Colonic mucosa (tissue), 4 donors: ENCODE data around the gene NAA35. TPM values are rescaled to one million over a fixed set of nuclear protein-coding genes. Genes with fewer than 3 reads are reported as not detected.

ENCODE experiments used
- DNase-seq: peaks from one replicate; pipeline ENCODE4 v3.0.0-alpha.2; 2020
- H3K27ac ChIP-seq: fragments of 200-600 bp; one replicate; pipeline ENCODE4 v1.8.0; 2021
- H3K27me3 ChIP-seq: fragments of 200-600 bp; one replicate; pipeline ENCODE4 v1.8.0; 2021
- H3K36me3 ChIP-seq: fragments of 200-600 bp; one replicate; pipeline ENCODE4 v1.8.0; 2021
- H3K4me1 ChIP-seq: fragments of 200-600 bp; one replicate; pipeline ENCODE4 v1.8.0; 2021; ENCODE audit warnings: mild to moderate bottlenecking
- H3K4me3 ChIP-seq: fragments of 200-600 bp; one replicate; pipeline ENCODE4 v1.8.0; 2021
- H3K9ac ChIP-seq, 2 donors: one replicate each; pipeline ENCODE4 v1.7.0; 2013; ENCODE audit warnings: control low read depth in 2 of 2, low read depth in 2 of 2, low read length in 2 of 2
- H3K9me3 ChIP-seq: fragments of 200-600 bp; one replicate; pipeline ENCODE4 v1.8.0; 2021
- intact Hi-C: fragments of 100-400 bp; cut with DNase I; formaldehyde crosslinking; loops from one replicate; pipeline ENCODE4 v1.14.1; 2022
- total RNA-seq, 2 donors: library from RNA; stranded (reverse); fragmentation: NEBNext Ultra II Directional in 1 of 2; extraction: Animal tissue kit (Norgen Biotek cat#: 25700) in 1 of 2; gene quantifications; one replicate each; pipeline ENCODE4 v1.2.1, GENCODE V29; 2021
- TF ChIP-seq, protein P1 (sequence below): fragments of 200-600 bp; IDR thresholded peaks from one replicate; pipeline ENCODE4 v1.8.0; 2022; ENCODE audit warnings: antibody characterized with exemption, mild to moderate bottlenecking
- donor health status: healthy.
- donor health status: DM: no; HTN: no; CAD: no.
- donor health status: DM: no; HTN: no; CAD: no.

The NAA35 gene
- total RNA-seq, 2 donors from 2014 or later: 29.2 to 40.2 TPM

DNA sequence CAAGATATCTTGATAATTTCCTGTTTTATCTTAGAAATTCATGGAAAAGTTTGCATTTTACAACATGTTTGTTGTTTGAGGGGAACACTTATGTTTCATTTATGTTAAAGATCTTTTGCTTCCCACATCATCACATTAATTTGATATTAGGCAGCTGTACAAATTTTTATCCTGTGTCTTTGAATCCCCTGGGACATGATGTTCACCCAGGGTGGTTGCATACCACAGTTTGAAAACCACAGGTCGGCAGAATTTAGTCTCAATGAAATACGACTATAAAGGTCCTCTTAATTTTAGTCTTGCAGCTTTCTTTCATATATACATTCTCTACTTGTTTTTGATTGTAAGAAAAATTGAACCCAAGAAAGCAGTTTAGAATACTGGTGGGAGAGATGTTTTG lies 3.7 kb downstream of the NAA35 start:
- Histone ChIP-seq H3K36me3 (no peaks in the 10 kb centered on the region), H3K4me1 (peaks cover 14% of the 10 kb centered on the region), H3K9me3 (no peaks in the 10 kb centered on the region), H3K4me3 (no peak overlapping the region), H3K27ac (no peak overlapping the region), H3K9ac (no peak overlapping the region), H3K27me3 (no peaks in the 10 kb centered on the region)
- intact Hi-C loops: no loop called here
- TF ChIP-seq, protein P1, sequence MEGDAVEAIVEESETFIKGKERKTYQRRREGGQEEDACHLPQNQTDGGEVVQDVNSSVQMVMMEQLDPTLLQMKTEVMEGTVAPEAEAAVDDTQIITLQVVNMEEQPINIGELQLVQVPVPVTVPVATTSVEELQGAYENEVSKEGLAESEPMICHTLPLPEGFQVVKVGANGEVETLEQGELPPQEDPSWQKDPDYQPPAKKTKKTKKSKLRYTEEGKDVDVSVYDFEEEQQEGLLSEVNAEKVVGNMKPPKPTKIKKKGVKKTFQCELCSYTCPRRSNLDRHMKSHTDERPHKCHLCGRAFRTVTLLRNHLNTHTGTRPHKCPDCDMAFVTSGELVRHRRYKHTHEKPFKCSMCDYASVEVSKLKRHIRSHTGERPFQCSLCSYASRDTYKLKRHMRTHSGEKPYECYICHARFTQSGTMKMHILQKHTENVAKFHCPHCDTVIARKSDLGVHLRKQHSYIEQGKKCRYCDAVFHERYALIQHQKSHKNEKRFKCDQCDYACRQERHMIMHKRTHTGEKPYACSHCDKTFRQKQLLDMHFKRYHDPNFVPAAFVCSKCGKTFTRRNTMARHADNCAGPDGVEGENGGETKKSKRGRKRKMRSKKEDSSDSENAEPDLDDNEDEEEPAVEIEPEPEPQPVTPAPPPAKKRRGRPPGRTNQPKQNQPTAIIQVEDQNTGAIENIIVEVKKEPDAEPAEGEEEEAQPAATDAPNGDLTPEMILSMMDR: no peak
- DNase-seq: no peak

DNA sequence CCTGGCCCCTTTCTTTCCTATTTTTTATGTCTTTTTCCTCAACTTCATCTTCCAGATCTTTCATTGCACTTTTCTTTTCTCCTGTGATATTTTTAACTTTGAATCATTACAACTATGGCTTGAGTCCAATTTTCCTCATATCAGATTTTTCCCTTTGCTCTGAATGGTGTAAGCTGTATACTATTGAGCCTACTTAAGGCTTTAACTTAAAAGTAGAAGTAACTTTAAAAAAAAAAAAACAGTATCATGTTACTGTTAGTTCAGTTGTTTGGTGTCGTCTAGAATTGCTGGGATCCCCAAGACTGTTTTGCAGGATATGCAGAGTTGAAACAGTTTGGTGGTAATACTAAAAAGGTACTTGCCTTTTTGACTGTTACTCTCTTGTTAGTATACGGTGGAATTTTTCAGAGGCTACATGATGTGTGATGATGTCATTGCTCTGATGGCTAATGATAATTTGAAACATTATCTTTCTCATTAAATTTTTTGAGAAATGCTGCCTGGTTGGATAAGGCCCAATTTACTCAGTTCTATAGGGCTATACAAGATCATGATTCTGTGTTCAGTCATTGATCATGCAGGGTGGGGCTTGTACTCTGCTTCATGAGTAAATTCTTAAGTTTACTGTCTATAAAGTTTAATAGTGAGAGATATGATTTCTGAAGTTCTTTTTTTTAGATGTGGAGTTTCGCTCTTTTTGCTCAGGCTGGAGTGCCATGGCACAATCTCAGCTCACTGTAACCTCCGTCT lies 8.8 kb downstream of the NAA35 start:
- TF ChIP-seq, protein P1: no peak
- Histone ChIP-seq H3K9ac (no peak overlapping the region), H3K27ac (no peak overlapping the region), H3K4me1 (no peaks in the 10 kb centered on the region), H3K36me3 (no peaks in the 10 kb centered on the region), H3K9me3 (no peaks in the 10 kb centered on the region), H3K4me3 (no peak overlapping the region), H3K27me3 (no peaks in the 10 kb centered on the region)
- intact Hi-C loops: loop anchor here (10.0 kb wide), 1 partner anchor 65 kb away; no protein-coding TSS in a partner anchor
- DNase-seq: no peak

DNA sequence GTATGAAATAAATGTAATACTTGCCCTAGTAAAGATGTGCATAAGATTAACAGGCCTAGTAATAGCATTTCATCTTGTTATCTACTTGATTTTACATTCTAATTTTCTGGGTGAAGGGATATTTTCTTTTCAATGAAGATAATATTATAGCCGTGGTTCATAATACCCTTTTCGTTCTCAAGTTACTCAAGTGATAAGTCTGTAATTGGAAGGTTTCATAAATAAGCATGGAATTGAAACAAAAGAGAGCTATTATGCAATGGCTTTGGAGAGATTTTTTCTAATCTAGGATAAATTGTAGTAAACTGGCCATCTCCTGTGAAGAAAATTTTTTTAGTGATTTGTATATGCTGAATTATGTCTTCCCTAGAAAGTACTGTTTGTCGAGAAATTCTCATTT lies 19.0 kb downstream of the NAA35 start:
- Histone ChIP-seq H3K9ac (no peak overlapping the region), H3K4me1 (peaks cover 8% of the 10 kb centered on the region), H3K4me3 (no peak overlapping the region), H3K27me3 (no peaks in the 10 kb centered on the region), H3K36me3 (peaks cover 5% of the 10 kb centered on the region), H3K27ac (no peak overlapping the region), H3K9me3 (no peaks in the 10 kb centered on the region)
- intact Hi-C loops: loop anchor here (10.0 kb wide), 1 partner anchor 55 kb away; no protein-coding TSS in a partner anchor
- no peak for DNase-seq
- TF ChIP-seq, protein P1: no peak

DNA sequence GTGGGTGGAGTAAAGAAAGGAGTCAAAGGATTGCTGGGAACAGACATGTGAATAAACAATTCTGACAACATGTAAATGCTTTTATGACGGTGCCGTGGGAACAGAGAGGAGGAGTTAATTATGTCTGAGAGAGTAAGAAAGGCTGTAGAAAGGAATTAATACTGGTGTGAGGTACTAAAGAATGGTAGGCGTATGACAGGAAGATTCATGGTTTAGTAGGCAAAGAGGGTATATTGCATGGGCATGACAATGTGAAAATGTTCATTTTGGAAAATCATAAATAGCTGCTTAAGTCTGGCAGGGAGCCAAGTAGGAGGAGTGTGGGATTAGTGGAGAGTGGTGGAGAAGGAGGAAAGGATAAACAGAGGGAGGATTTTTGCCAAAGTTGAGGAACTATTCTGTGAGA lies 19.7 kb downstream of the NAA35 start:
- no peak for DNase-seq
- H3K36me3 ChIP-seq: peaks cover 6% of the 10 kb centered on the region
- no peak overlapping the region for H3K27ac ChIP-seq
- TF ChIP-seq, protein P1: no peak
- H3K9me3 ChIP-seq: no peaks in the 10 kb centered on the region
- no peaks in the 10 kb centered on the region for H3K27me3 ChIP-seq
- H3K9ac ChIP-seq: no peak overlapping the region
- intact Hi-C loops: no loop called here
- peaks cover 8% of the 10 kb centered on the region for H3K4me1 ChIP-seq
- no peak overlapping the region for H3K4me3 ChIP-seq

DNA sequence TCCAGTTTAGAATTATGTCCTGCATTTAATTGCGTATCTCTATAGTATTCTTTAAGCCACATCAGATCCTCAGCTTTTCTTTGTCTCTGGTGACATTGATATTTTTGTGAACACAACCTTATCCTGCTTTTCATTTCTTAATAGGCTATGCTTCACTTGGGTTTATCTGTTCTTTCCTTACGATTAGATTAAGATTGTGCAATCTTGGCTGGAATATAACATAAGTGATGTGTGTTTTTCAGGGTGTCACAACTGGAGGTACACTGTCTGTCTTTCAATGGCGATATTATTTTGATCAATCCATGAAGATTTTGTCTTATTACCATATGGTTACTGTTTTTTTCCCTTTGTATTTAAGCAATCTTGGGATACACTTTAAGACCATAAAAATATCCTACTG lies 23.6 kb downstream of the NAA35 start:
- TF ChIP-seq, protein P1: no peak
- no peak overlapping the region for H3K27ac ChIP-seq
- H3K36me3 ChIP-seq: peaks cover 6% of the 10 kb centered on the region
- intact Hi-C loops: no loop called here
- H3K4me3 ChIP-seq: no peak overlapping the region
- H3K27me3 ChIP-seq: no peaks in the 10 kb centered on the region
- H3K9me3 ChIP-seq: no peaks in the 10 kb centered on the region
- H3K9ac ChIP-seq: no peak overlapping the region
- peaks cover 8% of the 10 kb centered on the region for H3K4me1 ChIP-seq
- DNase-seq: no peak
